Activated naive CD8-positive, alpha-beta T cell (primary cell): Measurements from ENCODE around the gene FANCB.

Source experiments
- H3K27ac Mint-ChIP-seq: one replicate; pipeline ENCODE4 v1.8.0; 2021; ENCODE audit warnings: mixed read lengths
- H3K27me3 Mint-ChIP-seq: one replicate; pipeline ENCODE4 v1.8.0; 2021; ENCODE audit warnings: mixed read lengths
- H3K36me3 Mint-ChIP-seq: one replicate; pipeline ENCODE4 v1.8.0; 2021; ENCODE audit warnings: mixed read lengths
- H3K4me1 Mint-ChIP-seq: one replicate; pipeline ENCODE4 v1.8.0; 2021; ENCODE audit warnings: low read depth, mixed read lengths
- H3K4me3 Mint-ChIP-seq: one replicate; pipeline ENCODE4 v1.8.0; 2021; ENCODE audit warnings: mild to moderate bottlenecking, mixed read lengths
- H3K9me3 Mint-ChIP-seq: one replicate; pipeline ENCODE4 v1.8.0; 2021; ENCODE audit warnings: low read depth, mixed read lengths

Gene FANCB

GRCh38 chrX:14802943-14803710 is 69.7 kb downstream of the FANCB start:
- Mint-ChIP-seq H3K4me1 (peaks cover 3% of the 10 kb centered on the region), H3K4me3 (no peak overlapping the region)

GRCh38 chrX:14801136-14801535 is 71.7 kb downstream of the FANCB start:
- Mint-ChIP-seq H3K4me1 (peaks cover 3% of the 10 kb centered on the region), H3K4me3 (no peak overlapping the region), H3K36me3 (peaks cover 4% of the 10 kb centered on the region), H3K27me3 (no peaks in the 10 kb centered on the region), H3K27ac (no peak overlapping the region), H3K9me3 (no peaks in the 10 kb centered on the region)

More at GRCh38 chrX:14802943-14803710, 69.7 kb downstream of the FANCB start:
- Mint-ChIP-seq H3K36me3 (peaks cover 4% of the 10 kb centered on the region), H3K9me3 (no peaks in the 10 kb centered on the region), H3K27ac (no peak overlapping the region), H3K27me3 (peaks cover 2% of the 10 kb centered on the region)

DNA sequence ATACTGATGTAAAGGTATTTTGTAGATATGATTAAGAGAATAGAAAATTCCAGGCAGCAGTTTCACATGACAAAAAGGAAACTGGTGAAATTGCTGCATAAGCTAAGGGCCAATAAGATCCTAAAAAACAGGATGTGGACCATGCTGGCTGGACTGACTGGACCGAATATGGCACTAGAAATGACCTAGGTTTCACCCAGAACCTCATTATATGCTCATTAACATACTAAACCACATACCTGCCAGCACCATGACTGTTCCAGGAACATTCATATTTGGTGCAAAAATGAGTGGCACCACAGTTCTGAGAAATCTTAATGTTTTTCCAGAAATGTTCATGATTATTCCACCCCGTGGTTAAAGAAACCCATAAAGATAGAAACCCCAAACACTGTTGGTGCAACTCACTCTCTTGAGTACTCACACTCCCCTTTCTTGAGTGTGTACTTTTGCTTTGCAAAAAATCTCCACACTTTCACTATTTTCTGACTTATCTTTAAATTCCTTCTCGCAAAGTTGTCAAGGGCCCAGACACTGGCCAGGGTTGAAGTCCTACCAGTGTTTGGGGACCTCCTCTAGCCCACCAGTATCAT is 74.0 kb downstream of the FANCB start:
- Mint-ChIP-seq H3K27me3 (no peaks in the 10 kb centered on the region), H3K4me1 (peaks cover 3% of the 10 kb centered on the region), H3K4me3 (no peak overlapping the region), H3K36me3 (peaks cover 2% of the 10 kb centered on the region), H3K27ac (no peak overlapping the region), H3K9me3 (no peaks in the 10 kb centered on the region)
